ENCODE data around the gene OSCP1.

OSCP1 gene

GRCh38 chr1:36380782-36381181 is 69.5 kb downstream of the OSCP1 start:
- no peak for DNase-seq

- DNase-seq = no peak
Observed at GRCh38 chr1:36380143-36380619, 70.1 kb downstream of the OSCP1 start.

GRCh38 chr1:36377791-36378492 is 72.3 kb downstream of the OSCP1 start:
- no peak for DNase-seq

GRCh38 chr1:36372617-36373016 is 77.6 kb downstream of the OSCP1 start:
- DNase-seq = no peak

GRCh38 chr1:36369061-36369861 is 81.0 kb downstream of the OSCP1 start:
- peak; percentile 44 to 79 for DNase-seq

All from NCI-H446 (cell line).